HepG2 (cell line): ENCODE results near the gene BMPER. TPM values are rescaled to one million over a fixed set of nuclear protein-coding genes. Genes with fewer than 3 reads are reported as not detected.

Experiments used
- ATAC-seq: fragments of 200-7000 bp; cut with Tn5 transposase; 3 replicates; pipeline ENCODE4 v1.9.1; 2020; ENCODE audit warnings: mild to moderate bottlenecking, moderate library complexity
- BruUV-seq: library from RNA; stranded (reverse); fragments of 400-500 nt; replicated peaks from 2 replicates; lab custom pipeline; 2021; lab: Mats Ljungman, UMichigan
- CTCF ChIA-PET: fragments of 300-600 bp; formaldehyde crosslinking; extraction: SDS; loops from one replicate; lab custom pipeline; 2021; ENCODE audit warnings: low total read pairs, inconsistent platforms, low intra/inter-chr PET ratio; lab: Yijun Ruan, JAX
- POLR2A ChIA-PET: fragments of 350-600 bp; sonication (Branson Sonifier 250); formaldehyde crosslinking; loops from one replicate; lab custom pipeline; 2020; ENCODE audit warnings: antibody characterized with exemption, inconsistent platforms; lab: Yijun Ruan, JAX
- DNase-seq: peaks from one replicate; pipeline ENCODE4 v3.0.0-alpha.2; 2015; ENCODE audit warnings: low spot score
- FAIRE-seq: peaks from 3 replicates; lab custom pipeline; 2011; peaks lifted over from hg19 to GRCh38; lab: Jason Lieb, UNC
- H2AFZ ChIP-seq: one replicate; pipeline ENCODE4 v1.6.1; 2011; ENCODE audit warnings: low read length, inconsistent platforms
- H3K27ac ChIP-seq: fragments of 300-600 bp; 3 replicates; pipeline ENCODE4 v1.8.0; 2011; ENCODE audit warnings: mixed run types, mild to moderate bottlenecking, mixed read lengths, low read length, inconsistent platforms; ENCODE audit not compliant: insufficient read depth; ENCODE audit errors: extremely low read length
- H3K27me3 ChIP-seq, 2 experiments: fragments of 200-600 bp in 1 of 2; 2 replicates in 1 of 2; 3 replicates in 1 of 2; pipeline versions ENCODE4 v1.6.0 to v1.8.0; 2011; ENCODE audit warnings: low read length in 2 of 2, mild to moderate bottlenecking in 2 of 2, moderate library complexity in 2 of 2, inconsistent platforms in 1 of 2; ENCODE audit not compliant: insufficient read depth in 2 of 2, control insufficient read depth in 1 of 2
- H3K36me3 ChIP-seq, 2 experiments: fragments of 200-600 bp in 1 of 2; replicated peaks in 1 of 2; 2 replicates in 1 of 2; 3 replicates in 1 of 2; pipeline versions ENCODE4 v1.5.1 to v1.8.0; 2011; ENCODE audit warnings: low read length in 2 of 2, inconsistent platforms in 1 of 2; ENCODE audit not compliant: insufficient read depth in 2 of 2, control insufficient read depth in 1 of 2
- H3K4me1 ChIP-seq: 2 replicates; pipeline ENCODE4 v1.5.1; 2012; ENCODE audit warnings: low read length, inconsistent platforms; ENCODE audit not compliant: insufficient read depth
- H3K4me2 ChIP-seq: 2 replicates; pipeline ENCODE4 v1.6.0; 2011; ENCODE audit warnings: low read depth, low read length, inconsistent platforms
- H3K4me3 ChIP-seq, 3 experiments: fragments of 200-600 bp in 1 of 3; sonication (generic), shearing (Covaris generic) in 1 of 3; replicated peaks in 1 of 3; 2 replicates each; pipeline ENCODE4 v1.5.1; 2011 to 2016; ENCODE audit warnings: low read length in 3 of 3, inconsistent platforms in 2 of 3, low read depth in 2 of 3, mild to moderate bottlenecking in 2 of 3, control low read depth in 1 of 3, mixed read lengths in 1 of 3; ENCODE audit not compliant: insufficient read depth in 1 of 3
- H3K79me2 ChIP-seq: one replicate; pipeline ENCODE4 v1.6.1; 2011; ENCODE audit warnings: low read length, inconsistent platforms; ENCODE audit not compliant: insufficient read depth
- H3K9ac ChIP-seq: 2 replicates; pipeline ENCODE4 v1.6.0; 2011; ENCODE audit warnings: mild to moderate bottlenecking, low read depth, low read length, inconsistent platforms; ENCODE audit not compliant: insufficient read depth
- H3K9me3 ChIP-seq: 2 replicates; pipeline ENCODE4 v1.5.1; 2012; ENCODE audit warnings: mild to moderate bottlenecking, low read length
- H4K20me1 ChIP-seq: 2 replicates; pipeline ENCODE4 v1.6.0; 2011; ENCODE audit warnings: inconsistent platforms, mild to moderate bottlenecking, low read length, moderate library complexity; ENCODE audit not compliant: insufficient read depth
- AKNA ChIP-seq: sonication (generic); formaldehyde crosslinking; IDR thresholded peaks from 2 replicates; pipeline ENCODE4 v1.4.0; 2020; ENCODE audit warnings: missing genetic modification reagents, borderline replicate concordance
- LRRFIP1 ChIP-seq: sonication (generic); formaldehyde crosslinking; conservative IDR thresholded peaks from 2 replicates; pipeline ENCODE4 v1.4.0; 2020; ENCODE audit warnings: missing genetic modification reagents
- NCOR1 ChIP-seq: fragments of 200-600 bp; sonication (generic); IDR thresholded peaks from 2 replicates; pipeline ENCODE4 v1.7.0; 2017; ENCODE audit warnings: antibody characterized with exemption, low read length, borderline replicate concordance
- PPARG ChIP-seq: conservative IDR thresholded peaks from 2 replicates; pipeline ENCODE4 v1.6.1; 2016; ENCODE audit warnings: missing biosample characterization, missing genetic modification reagents
- SMARCE1 ChIP-seq: fragments of 450-650 bp; IDR thresholded peaks from 2 replicates; pipeline ENCODE4 v1.6.1; 2017; ENCODE audit warnings: borderline replicate concordance
- SMC3 ChIP-seq: IDR thresholded peaks from 2 replicates; pipeline ENCODE4 v1.6.1; 2011; ENCODE audit warnings: low read length, improper control_type of control experiment
- ZNF143 ChIP-seq: sonication (generic); formaldehyde crosslinking; IDR thresholded peaks from 2 replicates; pipeline ENCODE4 v1.4.0; 2020; ENCODE audit warnings: missing genetic modification reagents
- WGBS: methylation state at CpG from one replicate; pipeline ENCODE4 v1.1.6; 2017; ENCODE audit warnings: low lambda C conversion rate; 5-methylcytosine and 5-hydroxymethylcytosine counted together
- in situ Hi-C: cut with HindIII; loops from 2 replicates; pipeline ENCODE4 v1.10.0; 2017; ENCODE audit warnings: low pct_unique_long_range_greater_than_20kb; ENCODE audit not compliant: extremely low pct_ligation_motif_present
- intact Hi-C: fragments of 100-400 bp; cut with micrococcal nuclease; formaldehyde crosslinking; loops from one replicate; pipeline ENCODE4 v1.10.0; 2022; ENCODE audit not compliant: unreplicated experiment
- polyA plus RNA-seq, 8 experiments: library from polyadenylated mRNA; depleted of rRNA in 3 of 8; stranded (reverse) in 7 of 8; unstranded in 1 of 8; fragments of >200 nt; fragmentation: Illumina TruSeq in 4 of 8; extraction: Trizol in 4 of 8; gene quantifications; 2 replicates each; pipeline versions ENCODE4 v1.2.1 to v1.2.3, GENCODE V29; 2011 to 2016; ENCODE audit warnings: low read depth in 4 of 8, missing spikeins in 1 of 8, mixed read lengths in 1 of 8; ENCODE audit not compliant: insufficient read depth in 1 of 8
- total RNA-seq, 5 experiments: library from RNA; depleted of rRNA; stranded (reverse); fragments of >200 nt; fragmentation: Illumina TruSeq; extraction: Trizol; gene quantifications; 2 replicates each; pipeline ENCODE4 v1.2.3, GENCODE V29; 2016; ENCODE audit warnings: low read depth in 1 of 5

Gene BMPER
- total and polyA plus RNA-seq, 2 of the 13 experiments (the other 11 are each of a cell fraction or from before 2014, with no cell fraction given): not detected

- no peak for TF ChIP-seq NCOR1
- no peak for TF ChIP-seq ZNF143
- TF ChIP-seq LRRFIP1 (CRISPR knock-in tag): no peak
Observed at GRCh38 chr7:34031156-34031555, 125.8 kb downstream of the BMPER start (continued).

GRCh38 chr7:34034728-34035127 lies 129.4 kb downstream of the BMPER start:
- in situ Hi-C loops (no loop called here), intact Hi-C loops (no loop called here)
- DNase-seq: no peak
- TF ChIP-seq AKNA (CRISPR knock-in tag) (no peak), SMC3 (no peak), SMARCE1 (no peak), PPARG (no peak)
- Histone ChIP-seq H3K4me2 (no peak overlapping the region), H3K9me3 (no peaks in the 10 kb centered on the region), H4K20me1 (no peaks in the 10 kb centered on the region), H3K79me2 (no peaks in the 10 kb centered on the region), H2AFZ (no peak overlapping the region), H3K4me1 (peaks cover 27% of the 10 kb centered on the region), H3K9ac (no peak overlapping the region), H3K36me3 (no peaks in the 10 kb centered on the region), H3K27me3 (no peaks in the 10 kb centered on the region), H3K4me3 (no peak overlapping the region), H3K27ac (no peak overlapping the region)
- CTCF ChIA-PET: no interaction called here
- no peak for ATAC-seq
- POLR2A ChIA-PET: no interaction called here
- BruUV-seq: no TSS peak
- FAIRE-seq: no peak
- 88% methylated on average over 1 of the region's 1 CpG for WGBS
